ENCODE measurements around the gene PDZD2. TPM values are rescaled to one million over a fixed set of nuclear protein-coding genes. Genes with fewer than 3 reads are reported as not detected.

Gene PDZD2
- total RNA-seq, 1 experiment from 2014 or later: 0.37 TPM

GRCh38 chr5:31941151-31941755, 302.3 kb downstream of the PDZD2 start:
- CTCF ChIA-PET: no interaction called here
- no peak for DNase-seq (ENCODE audit: low read depth, low spot score)

More at GRCh38 chr5:31941151-31941755, 302.3 kb downstream of the PDZD2 start:
- no TSS peak for BruUV-seq (replicated peaks)
- no peak for ATAC-seq
- no peaks in the 10 kb centered on the region for H4K20me1 ChIP-seq (ENCODE audit: insufficient read depth)
- H3K79me2 ChIP-seq (ENCODE audit: insufficient read depth, low read length): no peaks in the 10 kb centered on the region
- no peak overlapping the region for H3K4me2 ChIP-seq (ENCODE audit: low read length)
- no peaks in the 10 kb centered on the region for H3K36me3 ChIP-seq (ENCODE audit: control insufficient read depth in 1 of 2, insufficient read depth in 2 of 2, low read length in 2 of 2)
- POLR2A ChIA-PET: no interaction called here
- intact Hi-C loops (cut with micrococcal nuclease): no loop called here
- RAD21 ChIA-PET (ENCODE audit: low non-redundant PET in 1 of 2, low total read pairs in 2 of 2, uncharacterized antibody in 2 of 2, unreplicated experiment in 2 of 2): no interaction called here
- H2AFZ ChIP-seq (ENCODE audit: low read depth, low read length, poor library complexity, severe bottlenecking): no peak overlapping the region
- no peak overlapping the region for H3K9ac ChIP-seq (ENCODE audit: low read length)
- H3K4me3 ChIP-seq (replicated peaks in 1 of 2; ENCODE audit: low read depth in 1 of 2, low read length in 2 of 2): no peak overlapping the region
- no peaks in the 10 kb centered on the region for H3K9me2 ChIP-seq (ENCODE audit: insufficient read depth)
- TF ChIP-seq TCF7L2 (IDR thresholded peaks at IDR 0.05; ENCODE audit: borderline replicate concordance, extremely low read depth, insufficient read depth, insufficient read length) (no peak), YY1 (IDR thresholded peaks at IDR 0.05; ENCODE audit: extremely low read depth, insufficient replicate concordance, low read depth, low read length) (no peak), REST (IDR thresholded peaks at IDR 0.05; ENCODE audit: low read depth) (no peak), ZFX (IDR thresholded peaks at IDR 0.05) (no peak), EGR1 (IDR thresholded peaks at IDR 0.05; ENCODE audit: low read depth) (no peak), CTCF (IDR thresholded peaks at IDR 0.05 in 2 of 3, conservative IDR thresholded peaks at IDR 0.05 in 1 of 3; ENCODE audit: borderline replicate concordance in 1 of 3, insufficient read depth in 1 of 3, low read depth in 2 of 3, low read length in 2 of 3) (no peak), POLR2A (IDR thresholded peaks at IDR 0.05; ENCODE audit: borderline replicate concordance, extremely low read depth, insufficient read depth, insufficient read length) (no peak), ELF1 (IDR thresholded peaks at IDR 0.05; ENCODE audit: borderline replicate concordance, low read depth) (no peak), EZH2phosphoT487 (IDR thresholded peaks at IDR 0.05; ENCODE audit: borderline replicate concordance) (no peak), FOSL1 (IDR thresholded peaks at IDR 0.05; ENCODE audit: low read depth) (no peak), MAX (IDR thresholded peaks at IDR 0.05) (no peak), ATF3 (IDR thresholded peaks at IDR 0.05) (no peak), SRF (IDR thresholded peaks at IDR 0.05; ENCODE audit: low read depth) (no peak), CBX3 (IDR thresholded peaks at IDR 0.05; ENCODE audit: low read depth) (no peak), JUND (IDR thresholded peaks at IDR 0.05) (no peak), CEBPB (IDR thresholded peaks at IDR 0.05; ENCODE audit: low read depth) (no peak), EZH2 (IDR thresholded peaks at IDR 0.05) (no peak), SP1 (IDR thresholded peaks at IDR 0.05; ENCODE audit: low read depth) (no peak), POLR2AphosphoS5 (IDR thresholded peaks at IDR 0.05; ENCODE audit: low read depth, low read length) (no peak)
- H3K27ac ChIP-seq (ENCODE audit: low read depth, low read length): no peak overlapping the region
- H3K27me3 ChIP-seq (ENCODE audit: insufficient read depth, low read length): no peaks in the 10 kb centered on the region
- no peaks in the 10 kb centered on the region for H3K4me1 ChIP-seq (ENCODE audit: control insufficient read depth in 1 of 2, insufficient read depth in 2 of 2, low read length in 2 of 2)
- H3K9me3 ChIP-seq (ENCODE audit: control insufficient read depth in 1 of 2, insufficient read depth in 1 of 2, low read depth in 1 of 2, low read length in 2 of 2): no peaks in the 10 kb centered on the region
